Measurements from ENCODE around the gene MTREX.

DNA sequence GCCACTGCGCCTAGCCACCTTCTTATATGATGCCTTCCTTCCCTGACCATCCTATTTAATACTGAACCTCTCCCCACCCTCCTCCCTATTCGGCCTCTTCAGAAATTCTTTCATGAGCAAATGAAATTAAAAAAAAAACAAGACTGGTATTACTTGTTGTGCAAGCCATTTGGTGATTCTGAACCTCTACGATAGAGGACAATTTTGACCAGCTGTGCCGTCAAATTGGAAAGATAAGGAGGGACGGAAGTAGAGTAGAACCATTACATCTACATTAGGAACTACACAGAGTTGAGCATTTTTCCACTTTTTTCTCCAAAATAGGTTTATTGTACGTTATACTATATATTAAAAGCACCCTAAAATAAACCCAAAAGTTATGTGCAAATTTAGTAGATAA, 3.2 kb upstream of the MTREX start:
- TF ChIP-seq CTCF (IDR thresholded peaks at IDR 0.05; ENCODE audit: insufficient read depth, low read depth, low read length) (no peak), EZH2 (IDR thresholded peaks at IDR 0.05; ENCODE audit: insufficient read depth, low read length) (no peak)
